Measurements from ENCODE around the gene ZDHHC6.
"Not testable (repeated sequence)": the region's sequence is repeated elsewhere in the genome, so short reads cannot be mapped to it uniquely, and the experiment has no call there.

Gene ZDHHC6

DNA sequence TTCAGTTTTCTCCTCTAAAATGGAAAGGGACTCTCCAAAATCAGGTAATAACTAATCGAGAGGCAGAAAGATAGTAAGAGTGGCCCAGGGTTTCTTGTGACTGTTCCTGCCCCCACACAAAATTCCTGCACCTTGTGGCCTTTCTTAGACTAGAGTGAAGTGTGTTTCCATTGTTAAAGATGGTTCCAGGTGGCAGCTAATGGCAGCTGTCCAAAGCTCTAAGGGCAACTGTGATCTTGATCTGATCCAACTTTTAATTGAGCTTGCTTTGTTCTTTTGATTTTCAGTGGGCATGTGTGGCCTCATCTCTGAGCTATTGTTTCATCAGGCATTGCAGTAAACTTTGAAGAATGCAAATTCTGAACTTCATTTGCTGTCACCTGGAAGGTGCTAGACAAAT is 53.4 kb downstream of the ZDHHC6 start:
- peaks cover 29% of the 10 kb centered on the region for H3K4me1 Mint-ChIP-seq (ENCODE audit: low read depth)
- H3K4me3 Mint-ChIP-seq, result no peak overlapping the region
- H3K27ac Mint-ChIP-seq, result no peak overlapping the region
- peaks cover 8% of the 10 kb centered on the region for H3K36me3 Mint-ChIP-seq (ENCODE audit: low read depth)
- no peak for DNase-seq (ENCODE audit: low spot score)
- H3K9me3 Mint-ChIP-seq, result no peaks in the 10 kb centered on the region
- no peaks in the 10 kb centered on the region for H3K27me3 Mint-ChIP-seq (ENCODE audit: low read depth)

DNA sequence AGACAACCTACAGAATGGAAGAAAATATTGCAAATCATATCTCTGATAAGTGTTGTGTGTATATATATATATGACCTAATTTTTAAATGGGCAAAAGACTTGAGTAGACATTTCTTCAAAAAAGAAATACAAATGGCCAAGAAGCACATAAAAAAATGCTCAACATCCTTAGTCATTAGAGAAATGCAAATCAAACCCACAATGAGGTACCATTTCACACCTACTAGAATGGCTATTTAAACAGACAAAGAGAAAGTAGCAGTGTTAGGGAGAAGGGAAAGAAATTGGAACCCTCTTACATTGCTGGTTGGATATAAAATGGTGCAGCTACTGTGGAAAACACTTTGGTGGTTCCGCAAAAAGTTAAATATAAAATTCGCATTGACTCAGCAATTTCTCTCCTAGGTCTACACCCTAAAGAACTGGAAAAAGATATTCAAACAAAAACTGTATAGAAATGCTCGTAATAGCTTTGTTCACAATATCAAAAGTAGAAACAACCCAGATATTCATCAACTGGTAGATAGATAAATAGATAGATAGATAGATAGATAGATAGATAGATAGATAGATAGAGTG is 56.5 kb downstream of the ZDHHC6 start:
- H3K9me3 Mint-ChIP-seq, result no peaks in the 10 kb centered on the region

DNA sequence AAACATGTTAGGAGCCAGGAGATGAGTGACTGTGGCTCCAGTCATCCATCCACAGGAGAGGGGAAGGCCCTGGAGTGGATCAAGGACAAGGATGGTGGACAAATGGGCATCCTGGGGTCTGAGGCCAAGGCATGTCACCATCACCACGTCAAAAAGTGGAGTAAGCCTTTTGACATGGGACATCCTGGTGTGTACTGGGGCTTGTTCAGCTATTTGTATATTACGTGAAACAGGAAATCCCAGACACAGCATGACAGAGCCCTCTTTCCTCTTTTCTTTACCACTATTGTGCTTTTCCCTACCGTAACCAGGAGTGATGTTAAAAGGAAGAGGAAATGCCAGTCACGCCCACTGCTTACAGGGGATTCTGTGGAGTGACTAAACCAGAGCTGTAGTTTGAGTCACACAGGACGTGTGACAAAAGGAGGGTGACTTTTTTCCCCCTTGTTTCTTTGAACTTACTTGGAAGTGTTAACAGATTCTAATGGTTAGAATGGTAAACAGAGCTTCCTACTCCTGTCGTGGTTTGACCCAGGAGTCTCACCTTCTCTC is 57.4 kb downstream of the ZDHHC6 start:
- Mint-ChIP-seq H3K27ac (peak overlapping the region; percentile 55), H3K36me3 (ENCODE audit: low read depth) (peaks cover 10% of the 10 kb centered on the region), H3K27me3 (ENCODE audit: low read depth) (no peaks in the 10 kb centered on the region), H3K9me3 (no peaks in the 10 kb centered on the region), H3K4me3 (peak overlapping the region; percentile 37), H3K4me1 (ENCODE audit: low read depth) (peaks cover 37% of the 10 kb centered on the region)
- DNase-seq (ENCODE audit: low spot score), result peak; percentile 76

More for the DNA sequence above, 56.5 kb downstream of the ZDHHC6 start:
- Mint-ChIP-seq H3K4me1 (ENCODE audit: low read depth) (peaks cover 35% of the 10 kb centered on the region), H3K27me3 (ENCODE audit: low read depth) (no peaks in the 10 kb centered on the region), H3K27ac (no peak overlapping the region), H3K4me3 (no peak overlapping the region), H3K36me3 (ENCODE audit: low read depth) (peaks cover 10% of the 10 kb centered on the region)
- no peak for DNase-seq (ENCODE audit: low spot score)

DNA sequence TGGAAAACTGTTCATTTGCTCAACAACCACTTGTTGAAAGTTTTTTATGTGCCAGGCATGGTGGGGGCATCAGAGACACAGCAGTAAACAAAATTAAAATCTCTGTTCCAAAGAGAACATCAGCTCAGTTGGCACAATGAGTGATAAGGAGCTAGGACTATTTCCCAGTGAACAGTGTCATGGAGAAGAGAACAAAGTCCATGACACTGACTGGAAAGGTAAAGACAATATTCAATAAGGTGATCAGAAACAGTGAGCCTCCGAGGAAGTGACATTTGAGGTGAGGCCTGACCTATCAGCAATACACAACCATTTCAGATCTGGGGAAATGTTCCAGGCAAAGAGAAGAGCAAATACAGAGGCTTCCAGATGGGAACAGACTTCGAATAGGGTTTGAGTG is 58.2 kb downstream of the ZDHHC6 start:
- peaks cover 33% of the 10 kb centered on the region for H3K4me1 Mint-ChIP-seq (ENCODE audit: low read depth)
- peak overlapping the region; percentile 18 for H3K27ac Mint-ChIP-seq
- no peaks in the 10 kb centered on the region for H3K9me3 Mint-ChIP-seq
- H3K27me3 Mint-ChIP-seq (ENCODE audit: low read depth), result no peaks in the 10 kb centered on the region
- no peak overlapping the region for H3K4me3 Mint-ChIP-seq
- no peak for DNase-seq (ENCODE audit: low spot score)
- H3K36me3 Mint-ChIP-seq (ENCODE audit: low read depth), result peaks cover 13% of the 10 kb centered on the region

DNA sequence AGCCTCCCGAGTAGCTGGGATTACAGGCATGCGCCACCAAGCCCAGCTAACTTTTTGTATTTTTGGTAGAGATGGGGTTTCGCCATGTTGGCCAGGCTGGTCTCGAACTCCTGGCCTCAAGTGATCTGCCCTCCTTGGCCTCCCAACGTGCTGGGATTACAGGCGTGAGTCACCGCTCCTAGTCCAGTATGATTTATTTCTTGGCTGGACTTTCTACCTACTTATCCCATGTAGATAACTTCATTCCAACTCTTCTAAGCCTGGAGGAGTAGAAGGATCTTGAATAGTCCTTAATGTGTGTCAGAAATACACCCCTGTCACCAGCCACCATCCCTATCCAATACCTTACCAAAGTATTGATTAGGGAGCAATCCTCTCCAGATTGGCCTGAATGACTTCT is 58.7 kb downstream of the ZDHHC6 start:
- H3K4me3 Mint-ChIP-seq; H3K27me3 Mint-ChIP-seq (ENCODE audit: low read depth); H3K36me3 Mint-ChIP-seq (ENCODE audit: low read depth); DNase-seq (ENCODE audit: low spot score); H3K27ac Mint-ChIP-seq; H3K9me3 Mint-ChIP-seq: not testable (repeated sequence)
- peaks cover 29% of the 10 kb centered on the region for H3K4me1 Mint-ChIP-seq (ENCODE audit: low read depth)

DNA sequence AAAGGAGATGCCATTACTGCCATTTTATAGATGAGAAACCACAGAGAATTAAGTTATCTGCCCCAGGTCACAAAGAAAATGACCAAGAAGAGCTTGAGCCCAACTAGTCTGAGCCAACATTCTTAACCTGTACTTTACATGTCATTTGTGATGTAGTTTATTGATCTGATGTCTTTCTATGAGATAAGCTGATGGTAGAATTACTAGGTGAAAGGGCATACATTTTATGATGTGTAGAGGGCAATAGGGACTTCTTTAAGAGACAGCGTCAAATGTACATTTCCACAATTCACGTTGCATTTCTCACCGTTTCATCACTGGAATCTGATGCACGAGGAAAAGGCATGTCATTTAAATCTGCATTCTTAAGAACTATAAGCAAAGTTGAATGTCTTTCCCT is 61.5 kb downstream of the ZDHHC6 start:
- H3K4me1 Mint-ChIP-seq (ENCODE audit: low read depth), result peaks cover 27% of the 10 kb centered on the region
- H3K27ac Mint-ChIP-seq, result no peak overlapping the region
- peaks cover 28% of the 10 kb centered on the region for H3K36me3 Mint-ChIP-seq (ENCODE audit: low read depth)
- DNase-seq (ENCODE audit: low spot score), result no peak
- no peaks in the 10 kb centered on the region for H3K9me3 Mint-ChIP-seq
- H3K27me3 Mint-ChIP-seq (ENCODE audit: low read depth), result no peaks in the 10 kb centered on the region
- no peak overlapping the region for H3K4me3 Mint-ChIP-seq

DNA sequence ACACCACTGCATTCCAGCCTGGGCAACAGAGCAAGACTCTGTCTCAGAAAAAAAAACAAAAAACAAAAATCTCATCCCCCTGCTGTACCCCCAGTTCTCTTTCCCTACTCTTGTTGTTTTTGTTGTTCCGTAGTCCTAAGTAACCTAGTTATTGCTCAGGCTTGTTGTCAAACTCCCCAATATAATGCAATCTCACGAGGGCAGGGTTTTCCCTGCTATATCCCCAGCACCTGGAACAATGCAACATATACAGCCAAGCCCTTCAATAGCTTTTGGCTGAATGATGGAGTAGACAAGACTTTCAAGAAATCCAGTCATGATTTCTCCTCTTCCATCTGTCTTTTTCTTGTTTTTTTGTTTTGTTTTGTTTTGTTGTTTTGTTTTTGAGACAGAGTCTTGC is 62.6 kb downstream of the ZDHHC6 start:
- no peaks in the 10 kb centered on the region for H3K27me3 Mint-ChIP-seq (ENCODE audit: low read depth)
- peaks cover 33% of the 10 kb centered on the region for H3K36me3 Mint-ChIP-seq (ENCODE audit: low read depth)
- H3K4me3 Mint-ChIP-seq, result no peak overlapping the region
- DNase-seq (ENCODE audit: low spot score), result no peak
- H3K27ac Mint-ChIP-seq, result no peak overlapping the region
- no peaks in the 10 kb centered on the region for H3K9me3 Mint-ChIP-seq
- peaks cover 25% of the 10 kb centered on the region for H3K4me1 Mint-ChIP-seq (ENCODE audit: low read depth)

DNA sequence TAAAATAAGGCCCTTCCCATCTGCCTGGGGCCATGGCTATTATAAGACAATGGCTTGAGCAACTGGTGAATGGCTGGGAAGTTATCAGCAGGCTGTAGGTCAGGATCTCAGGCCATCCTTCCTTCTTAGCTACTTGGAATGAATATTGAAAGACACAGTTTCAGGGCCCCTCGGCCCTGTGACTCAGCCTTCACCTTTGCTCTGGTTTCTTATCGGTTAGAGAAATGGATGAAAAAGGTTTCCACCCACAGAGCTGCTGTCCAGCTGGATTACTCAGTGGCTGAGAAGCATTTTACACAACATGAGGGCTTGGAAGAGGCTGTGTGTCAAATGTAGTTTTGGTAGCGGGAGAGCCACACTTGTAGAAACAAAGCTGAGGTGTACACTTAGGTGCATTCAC is 63.4 kb downstream of the ZDHHC6 start:
- no peak overlapping the region for H3K27ac Mint-ChIP-seq
- H3K4me3 Mint-ChIP-seq, result no peak overlapping the region

DNA sequence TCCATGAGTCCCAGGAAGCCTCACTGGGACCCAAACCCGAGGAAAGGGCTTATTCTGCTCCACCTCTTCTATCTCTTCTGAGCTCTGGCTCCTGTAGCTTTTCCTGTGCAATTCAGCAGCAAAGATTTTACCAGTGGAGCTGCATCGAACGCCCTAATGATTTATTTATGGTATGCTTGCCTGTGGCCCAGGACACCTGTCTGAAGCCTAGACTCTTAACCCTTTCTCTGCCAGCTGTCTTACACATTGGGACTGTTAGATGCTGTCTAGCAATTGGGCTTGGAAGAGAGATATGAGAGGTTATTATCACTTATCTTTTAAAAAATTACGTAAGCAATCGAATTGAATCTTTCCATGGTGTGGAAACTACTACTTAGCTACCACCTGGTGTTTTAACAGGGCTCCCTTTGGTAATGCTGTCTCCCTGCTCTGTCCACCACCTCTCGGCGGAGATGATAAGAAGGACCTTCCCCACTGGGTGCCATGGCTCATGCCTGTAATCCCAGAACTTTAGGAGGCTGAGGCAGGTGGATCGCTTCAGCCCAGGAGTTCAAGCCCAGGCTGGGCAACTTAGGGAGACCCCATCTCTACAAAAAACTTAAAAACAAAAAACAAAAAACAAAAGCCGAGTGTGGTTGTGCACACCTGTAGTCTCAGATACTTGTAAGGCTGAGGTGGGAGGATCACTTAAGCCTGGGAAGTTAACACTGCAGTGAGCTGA is 64.0 kb downstream of the ZDHHC6 start:
- H3K36me3 Mint-ChIP-seq (ENCODE audit: low read depth), result peaks cover 33% of the 10 kb centered on the region
- no peak overlapping the region for H3K27ac Mint-ChIP-seq
- no peaks in the 10 kb centered on the region for H3K9me3 Mint-ChIP-seq
- no peak for DNase-seq (ENCODE audit: low spot score)
- H3K27me3 Mint-ChIP-seq (ENCODE audit: low read depth), result no peaks in the 10 kb centered on the region
- peaks cover 25% of the 10 kb centered on the region for H3K4me1 Mint-ChIP-seq (ENCODE audit: low read depth)
- H3K4me3 Mint-ChIP-seq, result no peak overlapping the region

More for the DNA sequence above, 63.4 kb downstream of the ZDHHC6 start:
- peak; percentile 50 for DNase-seq (ENCODE audit: low spot score)
- H3K36me3 Mint-ChIP-seq (ENCODE audit: low read depth), result peaks cover 33% of the 10 kb centered on the region
- peaks cover 22% of the 10 kb centered on the region for H3K4me1 Mint-ChIP-seq (ENCODE audit: low read depth)
- no peaks in the 10 kb centered on the region for H3K9me3 Mint-ChIP-seq
- no peaks in the 10 kb centered on the region for H3K27me3 Mint-ChIP-seq (ENCODE audit: low read depth)
